LNCaP clone FGC (cell line): Measurements from ENCODE around the gene TNNI2.
"Not testable (repeated sequence)": the region's sequence is repeated elsewhere in the genome, so short reads cannot be mapped to it uniquely, and the experiment has no call there.

ENCODE experiments used
- DNase-seq: peaks from one replicate; pipeline ENCODE4 v3.0.0-alpha.2; 2011; ENCODE audit warnings: low read depth
- H3K4me3 ChIP-seq: 2 replicates; pipeline ENCODE4 v1.5.1; 2011; ENCODE audit warnings: mild to moderate bottlenecking, low read depth, low read length, control low read depth
- TF ChIP-seq, protein P1 (sequence below): IDR thresholded peaks from 2 replicates; pipeline ENCODE4 v1.5.1; 2012; ENCODE audit warnings: mild to moderate bottlenecking; ENCODE audit not compliant: control insufficient read depth, insufficient read depth; ENCODE audit errors: extremely low read depth

TNNI2 gene

DNA sequence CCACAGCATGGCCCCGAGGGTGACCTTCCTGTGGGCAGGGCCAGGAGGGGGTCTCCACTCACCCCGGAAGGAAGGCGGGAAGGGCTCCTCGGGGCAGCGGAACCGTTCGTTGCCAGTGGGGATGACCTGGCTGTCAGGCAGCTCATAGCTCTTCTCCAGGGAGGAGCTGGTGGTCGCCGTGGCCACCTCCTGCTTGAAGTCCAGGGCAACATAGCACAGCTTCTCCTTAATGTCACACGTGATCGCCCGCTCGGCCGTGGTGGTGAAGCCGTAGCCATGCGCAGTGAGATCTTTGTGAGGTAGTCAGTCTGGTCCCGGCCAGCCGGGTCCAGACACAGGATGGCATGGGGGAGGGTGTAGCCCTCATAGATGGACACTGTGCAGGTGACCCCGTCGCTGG is 35.5 kb upstream of the TNNI2 start:
- no peak for DNase-seq
- TF ChIP-seq, protein P1, sequence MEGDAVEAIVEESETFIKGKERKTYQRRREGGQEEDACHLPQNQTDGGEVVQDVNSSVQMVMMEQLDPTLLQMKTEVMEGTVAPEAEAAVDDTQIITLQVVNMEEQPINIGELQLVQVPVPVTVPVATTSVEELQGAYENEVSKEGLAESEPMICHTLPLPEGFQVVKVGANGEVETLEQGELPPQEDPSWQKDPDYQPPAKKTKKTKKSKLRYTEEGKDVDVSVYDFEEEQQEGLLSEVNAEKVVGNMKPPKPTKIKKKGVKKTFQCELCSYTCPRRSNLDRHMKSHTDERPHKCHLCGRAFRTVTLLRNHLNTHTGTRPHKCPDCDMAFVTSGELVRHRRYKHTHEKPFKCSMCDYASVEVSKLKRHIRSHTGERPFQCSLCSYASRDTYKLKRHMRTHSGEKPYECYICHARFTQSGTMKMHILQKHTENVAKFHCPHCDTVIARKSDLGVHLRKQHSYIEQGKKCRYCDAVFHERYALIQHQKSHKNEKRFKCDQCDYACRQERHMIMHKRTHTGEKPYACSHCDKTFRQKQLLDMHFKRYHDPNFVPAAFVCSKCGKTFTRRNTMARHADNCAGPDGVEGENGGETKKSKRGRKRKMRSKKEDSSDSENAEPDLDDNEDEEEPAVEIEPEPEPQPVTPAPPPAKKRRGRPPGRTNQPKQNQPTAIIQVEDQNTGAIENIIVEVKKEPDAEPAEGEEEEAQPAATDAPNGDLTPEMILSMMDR, result no peak
- H3K4me3 ChIP-seq, result no peak overlapping the region

DNA sequence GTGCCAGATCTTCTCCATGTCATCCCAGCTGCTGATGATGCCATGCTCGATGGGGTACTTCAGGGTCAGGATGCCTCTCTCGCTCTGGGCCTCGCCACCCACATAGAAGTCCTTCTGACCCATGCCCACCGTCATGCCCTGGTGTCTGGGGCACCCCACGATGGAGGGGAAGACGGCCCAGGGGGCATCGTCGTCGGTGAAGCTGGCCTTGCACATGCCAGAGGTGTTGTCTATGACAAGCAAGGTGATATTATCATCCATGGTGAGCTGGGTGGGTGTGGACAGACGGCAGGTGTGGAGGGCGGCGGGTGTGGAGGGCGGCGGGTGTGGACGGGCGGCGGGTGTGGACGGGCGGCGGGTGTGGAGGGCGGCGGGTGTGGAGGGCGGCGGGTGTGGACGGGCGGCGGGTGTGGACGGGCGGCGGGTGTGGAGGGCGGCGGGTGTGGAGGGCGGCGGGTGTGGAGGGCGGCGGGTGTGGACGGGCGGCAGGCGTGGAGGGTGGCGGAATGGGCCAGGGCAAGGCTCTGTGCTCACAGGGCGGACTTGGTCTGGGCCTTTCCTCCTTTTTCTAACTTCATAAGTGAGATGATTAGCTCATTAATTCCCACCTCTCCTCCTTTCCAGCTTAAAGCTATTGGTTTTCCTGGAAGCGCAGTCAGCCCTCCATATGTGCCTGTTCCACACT is 34.8 kb upstream of the TNNI2 start:
- not testable (repeated sequence) for DNase-seq, H3K4me3 ChIP-seq

DNA sequence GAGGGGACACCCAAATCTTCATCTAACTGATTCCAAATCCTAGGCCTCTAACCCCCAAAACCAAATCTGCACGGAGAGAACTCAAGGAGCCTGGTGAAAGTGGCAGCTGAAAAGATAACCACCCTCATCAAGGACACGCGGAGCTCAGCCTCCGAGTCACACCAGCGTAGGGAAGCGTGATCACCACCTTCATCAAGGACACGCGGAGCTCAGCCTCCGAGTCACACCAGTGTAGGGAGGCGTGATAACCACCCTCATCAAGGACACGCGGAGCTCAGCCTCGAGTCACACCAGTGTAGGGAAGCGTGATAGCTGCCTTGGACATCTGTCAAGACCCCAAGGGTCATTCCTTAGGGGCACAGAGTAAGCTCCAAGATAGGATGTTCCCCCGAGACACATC is 33.3 kb upstream of the TNNI2 start:
- DNase-seq, result no peak
- TF ChIP-seq, protein P1, result no peak
- no peak overlapping the region for H3K4me3 ChIP-seq

DNA sequence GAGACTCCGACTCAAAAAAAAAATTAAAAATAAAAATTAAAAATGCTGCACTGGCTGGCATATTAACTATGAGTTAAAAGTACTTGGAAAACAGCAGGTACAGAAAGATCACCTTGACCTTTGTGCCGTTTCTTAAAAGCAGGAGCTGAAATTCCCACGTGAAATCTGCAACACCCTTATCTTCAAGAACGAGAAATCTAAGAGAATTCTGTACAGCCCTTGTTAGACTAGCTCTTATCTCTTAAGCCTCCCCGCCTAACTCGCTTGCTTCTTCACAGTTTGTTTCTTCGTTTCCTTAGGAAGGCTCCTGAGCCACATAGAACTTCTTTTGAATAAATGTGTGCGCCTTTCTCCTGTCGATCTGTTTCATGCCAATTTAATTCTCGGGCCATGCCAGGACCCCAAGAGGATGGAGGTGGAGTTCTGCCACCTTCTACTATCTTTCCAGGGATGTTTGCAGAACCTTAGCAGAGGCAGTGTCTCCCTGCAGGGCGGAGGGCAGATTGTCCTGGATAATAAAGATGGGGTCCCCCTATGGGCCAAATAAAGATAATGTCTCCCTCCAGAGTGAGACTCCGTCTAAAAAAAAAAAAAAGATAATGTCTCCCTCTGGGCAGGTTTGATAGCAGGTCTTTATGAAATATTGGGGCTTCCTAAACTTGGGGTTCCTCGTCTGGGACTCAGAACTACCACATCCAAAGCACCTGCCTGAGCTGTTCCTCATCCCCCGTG is 31.4 kb upstream of the TNNI2 start:
- no peak for DNase-seq
- TF ChIP-seq, protein P1, result no peak
- no peak overlapping the region for H3K4me3 ChIP-seq

DNA sequence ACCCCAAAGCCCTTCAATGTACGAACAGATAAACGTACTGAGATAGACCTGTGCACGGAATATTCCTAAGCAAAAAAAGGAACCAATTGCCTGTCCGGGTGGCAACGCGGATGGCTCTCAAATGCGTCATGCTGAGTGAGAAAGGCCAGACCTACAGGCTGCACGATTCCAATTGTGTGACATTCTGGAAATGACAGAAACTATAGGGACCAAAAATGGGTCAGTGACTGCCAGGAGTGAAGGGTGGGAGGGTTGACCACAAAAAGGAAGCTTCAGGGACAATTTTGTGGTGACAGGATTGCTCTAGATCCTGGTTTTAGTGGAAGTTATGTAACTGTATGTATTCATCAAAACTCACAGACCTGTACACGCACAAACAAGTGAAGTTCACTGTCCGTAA is 28.0 kb upstream of the TNNI2 start:
- no peak for DNase-seq
- H3K4me3 ChIP-seq, result no peak overlapping the region
- TF ChIP-seq, protein P1, result no peak

DNA sequence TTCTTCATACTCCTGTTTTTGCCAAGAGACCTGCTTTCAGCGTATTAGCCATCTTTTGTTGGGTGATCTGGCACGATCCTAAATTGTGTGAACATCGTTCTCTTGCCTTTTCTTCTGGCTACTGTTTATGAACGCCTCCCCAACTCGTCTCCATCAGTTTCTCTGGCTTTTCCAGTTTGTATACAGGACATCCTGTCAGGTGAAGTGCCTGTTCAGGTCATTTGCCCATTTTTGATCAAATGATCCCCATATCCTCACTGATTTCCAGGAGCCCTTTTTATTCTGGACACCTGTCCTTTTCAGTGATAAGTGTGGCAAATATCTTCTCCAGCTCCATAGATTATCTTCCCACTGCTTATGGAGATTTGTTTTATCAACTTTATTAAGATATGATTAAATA is 26.5 kb upstream of the TNNI2 start:
- TF ChIP-seq, protein P1, result no peak

DNA sequence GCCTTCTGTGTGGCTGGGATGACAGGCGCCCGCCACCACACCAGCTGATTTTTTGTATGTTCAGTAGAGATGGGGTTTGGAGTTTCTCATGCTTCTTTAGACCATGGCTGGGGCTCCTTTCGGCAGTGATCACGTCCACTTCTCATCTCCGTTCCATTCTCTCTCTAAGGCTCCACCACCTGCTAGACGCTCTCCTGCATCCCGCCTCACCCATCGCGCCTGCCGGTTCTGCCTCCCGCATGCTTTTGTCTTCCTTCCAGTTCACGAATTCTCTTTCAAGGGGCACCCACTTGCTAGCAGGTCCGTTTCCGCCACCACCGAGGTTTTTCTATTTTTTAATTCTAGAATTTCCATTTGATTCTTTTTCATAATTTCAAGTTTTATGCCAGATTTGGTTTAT is 26.0 kb upstream of the TNNI2 start:
- DNase-seq, result no peak
- TF ChIP-seq, protein P1, result no peak
- no peak overlapping the region for H3K4me3 ChIP-seq

More for the DNA sequence above, 26.5 kb upstream of the TNNI2 start:
- no peak for DNase-seq
- no peak overlapping the region for H3K4me3 ChIP-seq

DNA sequence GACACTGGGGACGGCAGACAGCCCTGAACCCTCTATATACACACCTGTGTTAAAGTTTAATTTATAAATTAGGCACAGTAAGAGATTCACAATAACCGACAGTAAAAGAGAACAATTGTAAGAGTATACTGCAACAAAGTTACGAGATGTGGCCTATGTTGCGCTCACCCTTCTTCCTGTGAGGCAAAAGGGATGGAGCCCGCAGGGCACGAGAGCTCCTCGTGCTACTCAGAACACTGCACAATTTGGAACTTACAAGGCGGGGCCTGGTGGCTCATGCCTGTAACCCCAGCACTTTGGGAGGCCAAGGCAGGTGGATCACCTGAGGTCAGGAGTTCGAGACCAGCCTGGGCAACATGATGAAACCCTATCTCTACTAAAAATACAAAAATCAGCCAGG is 25.4 kb upstream of the TNNI2 start:
- DNase-seq, result not testable (repeated sequence)

More for the DNA sequence above, 25.4 kb upstream of the TNNI2 start:
- not testable (repeated sequence) for H3K4me3 ChIP-seq
